ENCODE data around the gene TERT.

- TF ChIP-seq CTCF (IDR thresholded peaks at IDR 0.05; ENCODE audit: borderline replicate concordance, extremely low read depth, low read length, poor library complexity, severe bottlenecking) (no peak), EZH2 (IDR thresholded peaks at IDR 0.05; ENCODE audit: borderline replicate concordance, low read depth, low read length, severe bottlenecking) (no peak)
Measured at GRCh38 chr5:1295650-1296037, 776 bp upstream of the TERT start.
